ENCODE data around the gene TRMT44. TPM values are rescaled to one million over a fixed set of nuclear protein-coding genes. Genes with fewer than 3 reads are reported as not detected.
A peak's percentile ranks its signal among the peaks of the same experiment; 100 is the strongest.

Gene TRMT44
- 10 to 100 TPM; 35.7 to 41.5 (median 41.0) TPM for total RNA-seq

GRCh38 chr4:8440492-8441311, at the start of gene TRMT44, which contains the start of gene ACOX3:
TSS of gene TRMT44 (plus strand) at chr4:8440777. CDS start at chr4:8440823, 46 bp downstream.
TSS of gene ACOX3 (minus strand) at chr4:8440723. CDS start at chr4:8416521, 24,202 bp downstream.
- H3K9me3 Mint-ChIP-seq, result no peaks in the 10 kb centered on the region
- H3K4me3 Mint-ChIP-seq, result peak within 1 kb of the TSS; percentile 97
- DNase-seq (peak; percentile 96), ATAC-seq (peak; percentile 92 to 94)
- no peaks in the 10 kb centered on the region for H3K27me3 Mint-ChIP-seq (ENCODE audit: low read depth)
- peaks cover 7% of the 10 kb centered on the region for H3K36me3 Mint-ChIP-seq (ENCODE audit: insufficient read depth)
- peaks cover 80% of the 10 kb centered on the region for H3K4me1 Mint-ChIP-seq (ENCODE audit: low read depth)

GRCh38 chr4:8391071-8391470, 49.5 kb upstream of the TRMT44 start:
- Mint-ChIP-seq H3K4me1 (ENCODE audit: low read depth) (no peaks in the 10 kb centered on the region), H3K9me3 (no peaks in the 10 kb centered on the region), H3K27me3 (ENCODE audit: low read depth) (no peaks in the 10 kb centered on the region), H3K36me3 (ENCODE audit: insufficient read depth) (peaks cover 39% of the 10 kb centered on the region), H3K4me3 (no peak overlapping the region)
- DNase-seq (no peak), ATAC-seq (no peak)

- no peak for ATAC-seq
- Mint-ChIP-seq H3K27me3 (ENCODE audit: low read depth) (no peaks in the 10 kb centered on the region), H3K9me3 (no peaks in the 10 kb centered on the region), H3K36me3 (ENCODE audit: insufficient read depth) (peaks cover 37% of the 10 kb centered on the region), H3K4me1 (ENCODE audit: low read depth) (no peaks in the 10 kb centered on the region), H3K4me3 (no peak overlapping the region)
- no peak for DNase-seq
Observed at GRCh38 chr4:8391972-8392371, 48.6 kb upstream of the TRMT44 start.

GRCh38 chr4:8392591-8393190, 47.9 kb upstream of the TRMT44 start:
- Mint-ChIP-seq H3K36me3 (ENCODE audit: insufficient read depth) (peaks cover 32% of the 10 kb centered on the region), H3K27me3 (ENCODE audit: low read depth) (no peaks in the 10 kb centered on the region), H3K9me3 (no peaks in the 10 kb centered on the region), H3K4me3 (no peak overlapping the region), H3K4me1 (ENCODE audit: low read depth) (no peaks in the 10 kb centered on the region)
- no peak for DNase-seq
- no peak for ATAC-seq

- Mint-ChIP-seq H3K27me3 (ENCODE audit: low read depth) (no peaks in the 10 kb centered on the region), H3K36me3 (ENCODE audit: insufficient read depth) (peaks cover 32% of the 10 kb centered on the region), H3K9me3 (no peaks in the 10 kb centered on the region), H3K4me1 (ENCODE audit: low read depth) (no peaks in the 10 kb centered on the region), H3K4me3 (no peak overlapping the region)
- ATAC-seq (no peak), DNase-seq (no peak)
Observed at GRCh38 chr4:8393593-8394038, 47.0 kb upstream of the TRMT44 start.

- Mint-ChIP-seq H3K4me1 (ENCODE audit: low read depth) (no peaks in the 10 kb centered on the region), H3K36me3 (ENCODE audit: insufficient read depth) (peaks cover 37% of the 10 kb centered on the region), H3K27me3 (ENCODE audit: low read depth) (no peaks in the 10 kb centered on the region), H3K4me3 (no peak overlapping the region), H3K9me3 (no peaks in the 10 kb centered on the region)
- DNase-seq, result no peak
- no peak for ATAC-seq
Observed at GRCh38 chr4:8394061-8394519, 46.5 kb upstream of the TRMT44 start.

GRCh38 chr4:8394806-8395205, 45.8 kb upstream of the TRMT44 start:
- no peak overlapping the region for H3K4me3 Mint-ChIP-seq
- H3K36me3 Mint-ChIP-seq (ENCODE audit: insufficient read depth), result peaks cover 37% of the 10 kb centered on the region
- H3K9me3 Mint-ChIP-seq, result no peaks in the 10 kb centered on the region
- ATAC-seq (no peak), DNase-seq (no peak)
- H3K27me3 Mint-ChIP-seq (ENCODE audit: low read depth), result no peaks in the 10 kb centered on the region
- H3K4me1 Mint-ChIP-seq (ENCODE audit: low read depth), result no peaks in the 10 kb centered on the region

GRCh38 chr4:8395504-8396296, 44.9 kb upstream of the TRMT44 start:
- no peak for DNase-seq
- peaks cover 38% of the 10 kb centered on the region for H3K36me3 Mint-ChIP-seq (ENCODE audit: insufficient read depth)

GRCh38 chr4:8396762-8397406, 43.7 kb upstream of the TRMT44 start:
- ATAC-seq, result no peak
- no peaks in the 10 kb centered on the region for H3K4me1 Mint-ChIP-seq (ENCODE audit: low read depth)
- H3K27me3 Mint-ChIP-seq (ENCODE audit: low read depth), result no peaks in the 10 kb centered on the region
- H3K9me3 Mint-ChIP-seq, result no peaks in the 10 kb centered on the region
- DNase-seq, result no peak
- peaks cover 32% of the 10 kb centered on the region for H3K36me3 Mint-ChIP-seq (ENCODE audit: insufficient read depth)
- H3K4me3 Mint-ChIP-seq, result no peak overlapping the region

More at GRCh38 chr4:8395504-8396296, 44.9 kb upstream of the TRMT44 start:
- Mint-ChIP-seq H3K4me3 (no peak overlapping the region), H3K4me1 (ENCODE audit: low read depth) (no peaks in the 10 kb centered on the region), H3K9me3 (no peaks in the 10 kb centered on the region), H3K27me3 (ENCODE audit: low read depth) (no peaks in the 10 kb centered on the region)
- no peak for ATAC-seq

GRCh38 chr4:8398347-8398746, 42.2 kb upstream of the TRMT44 start:
- Mint-ChIP-seq H3K36me3 (ENCODE audit: insufficient read depth) (peaks cover 25% of the 10 kb centered on the region), H3K9me3 (no peaks in the 10 kb centered on the region), H3K27me3 (ENCODE audit: low read depth) (no peaks in the 10 kb centered on the region), H3K4me3 (no peak overlapping the region), H3K4me1 (ENCODE audit: low read depth) (no peaks in the 10 kb centered on the region)
- ATAC-seq, result no peak
- DNase-seq, result no peak

- peaks cover 17% of the 10 kb centered on the region for H3K36me3 Mint-ChIP-seq (ENCODE audit: insufficient read depth)
- H3K4me3 Mint-ChIP-seq, result no peak overlapping the region
- ATAC-seq, result no peak
- no peaks in the 10 kb centered on the region for H3K9me3 Mint-ChIP-seq
- no peaks in the 10 kb centered on the region for H3K27me3 Mint-ChIP-seq (ENCODE audit: low read depth)
- no peak for DNase-seq
- no peaks in the 10 kb centered on the region for H3K4me1 Mint-ChIP-seq (ENCODE audit: low read depth)
Observed at GRCh38 chr4:8399298-8399697, 41.3 kb upstream of the TRMT44 start.

- Mint-ChIP-seq H3K4me1 (ENCODE audit: low read depth) (no peaks in the 10 kb centered on the region), H3K27me3 (ENCODE audit: low read depth) (no peaks in the 10 kb centered on the region), H3K36me3 (ENCODE audit: insufficient read depth) (peaks cover 16% of the 10 kb centered on the region), H3K9me3 (no peaks in the 10 kb centered on the region), H3K4me3 (no peak overlapping the region)
- ATAC-seq (no peak), DNase-seq (no peak)
Observed at GRCh38 chr4:8400632-8401325, 39.8 kb upstream of the TRMT44 start.

GRCh38 chr4:8401665-8402064, 38.9 kb upstream of the TRMT44 start:
- Mint-ChIP-seq H3K4me1 (ENCODE audit: low read depth) (no peaks in the 10 kb centered on the region), H3K9me3 (no peaks in the 10 kb centered on the region), H3K4me3 (no peak overlapping the region), H3K36me3 (ENCODE audit: insufficient read depth) (peaks cover 22% of the 10 kb centered on the region), H3K27me3 (ENCODE audit: low read depth) (no peaks in the 10 kb centered on the region)
- ATAC-seq (no peak), DNase-seq (no peak)

All from activated T-cell treated with anti-CD3 and anti-CD28 coated beads, Interleukin-2, amount 50 U/mL, for 4 hours (primary cell).